Measurements from ENCODE around the gene NUP93. TPM values are rescaled to one million over a fixed set of nuclear protein-coding genes. Genes with fewer than 3 reads are reported as not detected.

NUP93 gene
- total RNA-seq, 1 donor from 2014 or later: 49.4 TPM

- H3K27ac ChIP-seq: no peak overlapping the region
- H3K36me3 ChIP-seq: no peaks in the 10 kb centered on the region
- H3K9me3 ChIP-seq: no peaks in the 10 kb centered on the region
- TF ChIP-seq CTCF (IDR thresholded peaks at IDR 0.05): no peak
- intact Hi-C loops (cut with DNase I): no loop called here
- H3K27me3 ChIP-seq (ENCODE audit: low read depth): no peaks in the 10 kb centered on the region
- ATAC-seq: no peak
- H3K4me3 ChIP-seq: no peak overlapping the region
- DNase-seq: no peak
- H3K4me1 ChIP-seq: peaks cover 32% of the 10 kb centered on the region
Measured at GRCh38 chr16:56860226-56861020, 130.5 kb downstream of the NUP93 start.

GRCh38 chr16:56861092-56861610, 131.2 kb downstream of the NUP93 start:
- H3K27ac ChIP-seq: no peak overlapping the region
- intact Hi-C loops (cut with DNase I): no loop called here

GRCh38 chr16:56861756-56862155, 131.8 kb downstream of the NUP93 start:
- ATAC-seq (no peak), DNase-seq (no peak)
- peaks cover 32% of the 10 kb centered on the region for H3K4me1 ChIP-seq
- TF ChIP-seq CTCF (IDR thresholded peaks at IDR 0.05): no peak
- H3K4me3 ChIP-seq: no peak overlapping the region
- no peaks in the 10 kb centered on the region for H3K36me3 ChIP-seq
- no peaks in the 10 kb centered on the region for H3K27me3 ChIP-seq (ENCODE audit: low read depth)
- intact Hi-C loops (cut with DNase I): no loop called here
- no peak overlapping the region for H3K27ac ChIP-seq
- H3K9me3 ChIP-seq: no peaks in the 10 kb centered on the region

More at GRCh38 chr16:56861092-56861610, 131.2 kb downstream of the NUP93 start:
- no peak for TF ChIP-seq CTCF (IDR thresholded peaks at IDR 0.05)
- no peak for ATAC-seq
- H3K9me3 ChIP-seq: no peaks in the 10 kb centered on the region
- H3K36me3 ChIP-seq: no peaks in the 10 kb centered on the region
- DNase-seq: no peak
- H3K4me3 ChIP-seq: no peak overlapping the region
- peaks cover 32% of the 10 kb centered on the region for H3K4me1 ChIP-seq
- H3K27me3 ChIP-seq (ENCODE audit: low read depth): no peaks in the 10 kb centered on the region

GRCh38 chr16:56862776-56863175, 132.8 kb downstream of the NUP93 start:
- Histone ChIP-seq H3K4me1 (peaks cover 39% of the 10 kb centered on the region), H3K9me3 (no peaks in the 10 kb centered on the region), H3K36me3 (no peaks in the 10 kb centered on the region), H3K4me3 (no peak overlapping the region), H3K27ac (no peak overlapping the region), H3K27me3 (ENCODE audit: low read depth) (no peaks in the 10 kb centered on the region)
- ATAC-seq (no peak), DNase-seq (no peak)
- intact Hi-C loops (cut with DNase I): no loop called here
- no peak for TF ChIP-seq CTCF (IDR thresholded peaks at IDR 0.05)

- intact Hi-C loops (cut with DNase I): no loop called here
- TF ChIP-seq CTCF (IDR thresholded peaks at IDR 0.05): no peak
- H3K4me1 ChIP-seq: peaks cover 39% of the 10 kb centered on the region
- H3K4me3 ChIP-seq: no peak within 1 kb of the TSS
- ATAC-seq (no peak), DNase-seq (no peak)
- no peaks in the 10 kb centered on the region for H3K9me3 ChIP-seq
- H3K27ac ChIP-seq: no peak within 1 kb of the TSS
- no peaks in the 10 kb centered on the region for H3K36me3 ChIP-seq
- no peaks in the 10 kb centered on the region for H3K27me3 ChIP-seq (ENCODE audit: low read depth)
Measured at GRCh38 chr16:56864960-56865359, 135.0 kb downstream of the NUP93 start, which contains the start of gene SLC12A3. Gene SLC12A3, plus strand, starts transcription at chr16:56865207. Its CDS starts 29 bp downstream, at chr16:56865236.

Data from lower lobe of right lung (tissue), 2 donors.